HUES48 (cell line): ENCODE data around the gene TSPAN14.

Source experiments
- H3K27ac ChIP-seq: one replicate; pipeline ENCODE4 v1.7.0; 2013; ENCODE audit warnings: low read depth, low read length, inconsistent platforms
- H3K27me3 ChIP-seq: 2 replicates; pipeline ENCODE4 v1.6.1; 2013; ENCODE audit warnings: mild to moderate bottlenecking, low read length; ENCODE audit not compliant: control insufficient read depth, insufficient read depth
- H3K36me3 ChIP-seq: 2 replicates; pipeline ENCODE4 v1.6.1; 2013; ENCODE audit warnings: low read length; ENCODE audit not compliant: control insufficient read depth, insufficient read depth
- H3K4me1 ChIP-seq: 2 replicates; pipeline ENCODE4 v1.6.1; 2013; ENCODE audit warnings: mild to moderate bottlenecking, low read length; ENCODE audit not compliant: control insufficient read depth, insufficient read depth
- H3K4me3 ChIP-seq: 2 replicates; pipeline ENCODE4 v1.5.1; 2013; ENCODE audit warnings: mild to moderate bottlenecking, low read depth, low read length
- H3K9ac ChIP-seq: 2 replicates; pipeline ENCODE4 v1.6.1; 2013; ENCODE audit warnings: mild to moderate bottlenecking, low read depth, low read length, moderate library complexity
- H3K9me3 ChIP-seq: 2 replicates; pipeline ENCODE4 v1.6.1; 2013; ENCODE audit warnings: low read length; ENCODE audit not compliant: control insufficient read depth, insufficient read depth

TSPAN14 gene, protein sequence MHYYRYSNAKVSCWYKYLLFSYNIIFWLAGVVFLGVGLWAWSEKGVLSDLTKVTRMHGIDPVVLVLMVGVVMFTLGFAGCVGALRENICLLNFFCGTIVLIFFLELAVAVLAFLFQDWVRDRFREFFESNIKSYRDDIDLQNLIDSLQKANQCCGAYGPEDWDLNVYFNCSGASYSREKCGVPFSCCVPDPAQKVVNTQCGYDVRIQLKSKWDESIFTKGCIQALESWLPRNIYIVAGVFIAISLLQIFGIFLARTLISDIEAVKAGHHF

DNA sequence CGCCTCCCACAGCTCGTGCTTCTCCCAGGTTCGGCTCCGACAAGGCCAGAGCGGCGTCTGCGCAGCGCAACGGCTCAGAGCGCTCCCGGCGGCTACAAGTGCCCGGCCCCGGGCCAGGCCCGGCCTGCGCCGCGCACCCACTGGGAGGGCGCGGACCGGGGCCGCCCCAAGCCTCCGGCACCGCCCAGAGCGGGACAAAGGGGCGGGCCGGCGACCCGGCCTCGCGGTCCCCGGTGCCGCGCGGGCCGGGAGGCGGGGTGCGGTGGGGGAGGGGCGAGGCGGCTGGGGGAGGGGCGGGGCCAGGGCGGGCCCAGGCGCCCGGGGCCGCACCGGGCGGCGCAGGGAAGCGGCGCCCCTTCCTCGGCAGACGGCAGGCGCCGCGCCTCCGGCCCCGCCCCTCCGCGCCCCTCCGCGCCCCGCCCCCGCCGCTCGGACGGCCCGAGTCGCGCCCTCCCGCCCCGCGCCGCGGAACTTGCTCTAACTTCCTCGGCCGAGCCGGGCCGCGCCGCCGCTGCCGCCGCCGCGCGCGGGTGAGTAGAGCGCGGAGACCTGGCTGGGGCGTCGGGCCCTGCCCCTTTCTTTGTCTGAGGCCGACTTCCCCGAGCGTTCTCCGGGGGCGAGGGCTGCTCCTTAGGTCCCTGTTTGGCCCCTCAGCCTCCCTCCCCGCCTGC is at the start of gene TSPAN14:
Gene TSPAN14 (plus strand): TSS at position 469 of the 671 bp plus-strand sequence. CDS start 34,924 bp downstream, outside the sequence.
- H3K4me3 ChIP-seq, result peak within 1 kb of the TSS; percentile 82
- peaks cover 25% of the 10 kb centered on the region; the same call in 1 of the 2 replicates for H3K4me1 ChIP-seq
- no peaks in the 10 kb centered on the region for H3K9me3 ChIP-seq
- H3K36me3 ChIP-seq, result no peaks in the 10 kb centered on the region
- H3K9ac ChIP-seq, result peak within 1 kb of the TSS; percentile 83
- peaks cover 5% of the 10 kb centered on the region; the same call in 1 of the 2 replicates for H3K27me3 ChIP-seq
- peak within 1 kb of the TSS; percentile 88 for H3K27ac ChIP-seq

DNA sequence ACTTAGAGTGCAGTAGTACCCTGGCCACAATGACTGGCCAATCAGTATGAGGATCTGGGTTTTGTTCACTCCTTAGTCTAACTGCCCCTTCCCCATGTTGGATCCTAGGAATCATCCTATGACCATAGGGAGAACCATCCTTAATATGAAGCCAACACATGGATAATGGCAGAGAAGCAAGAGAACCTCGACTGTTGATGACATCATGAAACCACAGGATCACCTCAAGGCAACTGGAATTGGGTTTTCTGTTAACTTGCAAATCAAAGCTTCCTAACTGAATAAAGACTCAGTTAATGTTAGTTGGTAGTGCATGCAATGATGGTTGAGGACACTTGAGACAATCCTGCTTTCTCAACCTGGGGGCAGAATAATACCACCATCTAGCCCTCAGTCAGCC is 49.1 kb upstream of the TSPAN14 start:
- no peak overlapping the region for H3K4me3 ChIP-seq
- peaks cover 18% of the 10 kb centered on the region for H3K27me3 ChIP-seq
- no peak overlapping the region for H3K27ac ChIP-seq
- H3K4me1 ChIP-seq, result peaks cover 7% of the 10 kb centered on the region
- no peaks in the 10 kb centered on the region for H3K36me3 ChIP-seq
- H3K9me3 ChIP-seq, result no peaks in the 10 kb centered on the region
- no peak overlapping the region for H3K9ac ChIP-seq

DNA sequence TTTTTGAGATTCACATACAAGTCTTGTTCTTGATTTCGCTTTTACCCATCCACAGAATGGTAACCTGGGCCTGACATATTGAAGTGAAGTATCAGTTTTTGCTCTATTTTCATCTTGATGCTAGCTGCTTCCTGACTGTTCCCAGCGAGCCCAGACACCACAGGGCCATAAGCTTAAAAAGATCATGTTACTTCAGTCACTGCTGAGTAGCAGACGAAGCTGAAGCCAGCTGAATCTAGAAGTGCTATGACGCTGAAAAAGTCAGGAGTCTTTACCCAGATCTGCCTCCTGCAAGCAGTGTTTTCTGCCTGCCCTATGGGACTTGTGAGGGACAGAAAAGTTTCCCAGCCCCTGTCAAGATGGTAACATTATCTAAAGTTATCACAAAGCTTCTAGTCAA is 48.5 kb upstream of the TSPAN14 start:
- Histone ChIP-seq H3K36me3 (no peaks in the 10 kb centered on the region), H3K4me3 (no peak overlapping the region), H3K9me3 (no peaks in the 10 kb centered on the region), H3K4me1 (peaks cover 7% of the 10 kb centered on the region), H3K27ac (no peak overlapping the region), H3K27me3 (peaks cover 18% of the 10 kb centered on the region), H3K9ac (no peak overlapping the region)

DNA sequence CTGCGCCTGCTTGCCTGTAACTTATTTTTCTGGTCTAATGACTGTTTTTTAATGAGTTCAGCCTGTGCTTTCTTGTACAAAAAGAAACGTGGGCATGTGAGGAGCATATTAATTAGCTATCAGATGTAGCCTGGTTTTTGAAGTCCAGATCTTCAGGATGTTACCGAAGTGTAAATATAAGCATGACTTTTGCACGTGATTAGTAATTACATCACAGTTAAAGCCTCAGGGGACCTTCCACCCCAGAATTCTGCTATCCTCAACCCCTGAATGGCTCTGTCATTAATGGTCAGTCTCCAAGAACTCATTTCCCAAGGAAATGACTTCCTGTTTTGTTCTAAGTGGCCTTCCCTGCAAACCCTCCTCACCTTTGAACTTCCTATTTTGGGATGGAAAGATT is 47.9 kb upstream of the TSPAN14 start:
- H3K4me1 ChIP-seq, result peaks cover 7% of the 10 kb centered on the region
- H3K27ac ChIP-seq, result no peak overlapping the region
- no peaks in the 10 kb centered on the region for H3K36me3 ChIP-seq
- H3K9ac ChIP-seq, result no peak overlapping the region
- no peaks in the 10 kb centered on the region for H3K9me3 ChIP-seq
- no peak overlapping the region for H3K4me3 ChIP-seq
- peaks cover 18% of the 10 kb centered on the region for H3K27me3 ChIP-seq

DNA sequence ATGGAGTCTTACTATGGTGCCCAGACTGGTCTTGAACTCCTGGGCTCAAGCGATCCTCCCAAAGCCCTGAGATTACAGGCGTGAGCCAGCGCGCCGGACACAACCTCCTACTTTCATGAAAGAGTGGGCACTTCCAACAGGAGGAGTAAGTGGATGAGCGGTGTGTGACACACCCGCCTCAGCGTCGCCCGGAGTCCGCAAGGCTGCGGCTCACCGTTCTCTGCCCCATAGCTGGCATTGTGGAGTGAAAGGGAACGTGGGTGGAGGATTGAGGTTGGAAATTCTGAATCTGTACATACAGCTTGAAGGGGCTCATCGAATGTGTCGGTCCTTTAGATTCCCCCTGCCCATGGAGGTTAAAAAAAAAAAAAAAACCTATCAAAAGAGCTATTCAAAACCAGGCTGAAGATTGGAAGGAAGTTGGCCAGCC is 46.3 kb upstream of the TSPAN14 start:
- peaks cover 18% of the 10 kb centered on the region for H3K27me3 ChIP-seq
- no peaks in the 10 kb centered on the region for H3K9me3 ChIP-seq
- H3K36me3 ChIP-seq, result no peaks in the 10 kb centered on the region
- H3K9ac ChIP-seq, result peak overlapping the region; percentile 41
- peaks cover 11% of the 10 kb centered on the region for H3K4me1 ChIP-seq
- no peak overlapping the region for H3K27ac ChIP-seq
- peak overlapping the region; percentile 64 for H3K4me3 ChIP-seq

DNA sequence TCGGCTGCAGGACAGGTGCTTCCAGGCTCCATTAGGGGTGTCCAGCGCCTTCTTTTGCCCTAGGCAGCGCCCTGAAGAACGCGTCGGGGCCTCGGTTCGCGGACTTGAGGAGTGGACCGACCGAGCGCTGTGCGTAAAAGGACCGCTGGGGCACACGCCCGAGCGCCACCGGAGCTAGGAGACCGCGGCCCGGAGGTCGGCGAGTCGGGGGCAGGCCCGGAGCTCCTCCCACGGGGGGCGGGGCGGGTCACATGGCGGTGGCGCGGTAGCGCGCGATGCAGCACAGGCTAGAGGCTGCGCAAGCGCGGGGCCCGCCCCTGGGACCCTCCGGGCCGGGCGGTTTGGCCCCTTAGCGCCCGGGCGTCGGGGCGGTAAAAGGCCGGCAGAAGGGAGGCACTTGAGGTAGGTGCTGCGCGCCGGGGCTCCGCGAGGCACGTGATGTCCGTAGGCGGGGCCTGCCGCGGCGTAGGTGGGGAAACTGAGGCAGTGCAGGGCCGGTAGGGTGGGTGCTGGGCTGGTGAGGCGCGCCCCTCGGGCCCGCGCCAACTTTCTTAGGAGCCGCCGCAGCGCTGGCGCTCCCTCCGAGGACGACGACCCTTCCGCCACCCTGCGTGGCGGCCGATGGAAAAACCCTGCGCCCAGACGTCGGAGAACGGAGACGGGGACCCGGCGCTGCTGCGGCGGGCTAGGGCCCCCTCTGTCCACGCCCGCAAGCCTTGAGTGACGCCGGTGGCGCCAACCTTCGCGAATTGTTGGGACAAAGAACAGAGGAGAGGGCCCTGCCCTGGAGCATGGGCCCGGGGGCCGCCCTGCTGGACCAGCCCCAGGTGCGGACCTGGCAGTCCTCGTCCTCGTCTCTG is 45.6 kb upstream of the TSPAN14 start, which contains the start of gene PRXL2A:
Gene PRXL2A (plus strand): TSS at position 310 of the 860 bp plus-strand sequence. CDS start 11,917 bp downstream, outside the sequence.
- H3K4me1 ChIP-seq, result peaks cover 11% of the 10 kb centered on the region
- no peaks in the 10 kb centered on the region for H3K9me3 ChIP-seq
- peak within 1 kb of the TSS; percentile 55 for H3K9ac ChIP-seq
- no peak within 1 kb of the TSS for H3K27ac ChIP-seq
- H3K27me3 ChIP-seq, result peaks cover 18% of the 10 kb centered on the region
- no peaks in the 10 kb centered on the region for H3K36me3 ChIP-seq
- H3K4me3 ChIP-seq, result peak within 1 kb of the TSS; percentile 64

DNA sequence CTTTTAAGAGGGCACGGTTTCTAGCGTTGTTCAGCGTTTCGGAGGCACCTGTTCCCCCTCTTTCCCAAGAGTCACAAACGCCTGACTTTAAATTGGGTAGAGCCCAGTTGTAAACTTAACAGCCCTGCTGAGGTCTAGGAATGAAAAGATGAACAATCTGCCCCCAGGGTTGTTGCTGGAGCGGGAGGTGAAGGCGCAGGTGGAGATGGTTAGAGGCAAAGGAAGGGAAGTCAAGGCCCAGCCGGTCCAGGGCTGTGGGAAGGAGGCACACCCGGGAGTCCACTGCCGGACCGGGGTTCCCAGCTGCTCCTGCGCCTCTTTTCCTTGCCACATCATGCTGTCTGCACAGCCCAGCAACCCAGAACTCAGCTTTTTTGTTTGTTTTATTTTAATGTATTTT is 45.0 kb upstream of the TSPAN14 start:
- H3K4me1 ChIP-seq, result peaks cover 11% of the 10 kb centered on the region
- H3K27ac ChIP-seq, result no peak overlapping the region
- no peaks in the 10 kb centered on the region for H3K36me3 ChIP-seq
- peak overlapping the region; percentile 55 for H3K9ac ChIP-seq
- peak overlapping the region; percentile 64 for H3K4me3 ChIP-seq
- peaks cover 18% of the 10 kb centered on the region for H3K27me3 ChIP-seq
- no peaks in the 10 kb centered on the region for H3K9me3 ChIP-seq

DNA sequence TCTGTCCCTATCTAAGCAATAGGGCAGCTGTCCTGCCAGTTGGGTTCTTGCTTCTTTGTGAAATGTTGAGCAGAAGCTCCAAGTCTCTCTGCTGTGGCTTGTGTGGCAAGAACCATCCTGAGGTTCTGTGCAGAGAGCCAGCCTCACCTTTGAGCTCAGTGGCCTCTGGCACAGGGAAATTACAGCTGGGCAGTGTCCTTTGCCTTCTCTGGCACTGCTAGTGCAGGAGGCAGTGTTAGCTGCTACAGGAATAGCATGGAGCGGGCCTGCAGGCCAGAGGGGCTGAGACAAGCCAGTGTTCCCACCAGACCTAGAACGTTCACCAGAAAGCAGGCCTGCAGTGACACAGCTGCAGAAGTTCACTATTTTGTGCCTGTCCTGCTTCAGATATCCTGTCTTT is 44.0 kb upstream of the TSPAN14 start:
- Histone ChIP-seq H3K4me1 (peaks cover 15% of the 10 kb centered on the region), H3K36me3 (no peaks in the 10 kb centered on the region), H3K27ac (no peak overlapping the region), H3K9ac (no peak overlapping the region), H3K27me3 (peaks cover 18% of the 10 kb centered on the region), H3K9me3 (no peaks in the 10 kb centered on the region), H3K4me3 (no peak overlapping the region)

DNA sequence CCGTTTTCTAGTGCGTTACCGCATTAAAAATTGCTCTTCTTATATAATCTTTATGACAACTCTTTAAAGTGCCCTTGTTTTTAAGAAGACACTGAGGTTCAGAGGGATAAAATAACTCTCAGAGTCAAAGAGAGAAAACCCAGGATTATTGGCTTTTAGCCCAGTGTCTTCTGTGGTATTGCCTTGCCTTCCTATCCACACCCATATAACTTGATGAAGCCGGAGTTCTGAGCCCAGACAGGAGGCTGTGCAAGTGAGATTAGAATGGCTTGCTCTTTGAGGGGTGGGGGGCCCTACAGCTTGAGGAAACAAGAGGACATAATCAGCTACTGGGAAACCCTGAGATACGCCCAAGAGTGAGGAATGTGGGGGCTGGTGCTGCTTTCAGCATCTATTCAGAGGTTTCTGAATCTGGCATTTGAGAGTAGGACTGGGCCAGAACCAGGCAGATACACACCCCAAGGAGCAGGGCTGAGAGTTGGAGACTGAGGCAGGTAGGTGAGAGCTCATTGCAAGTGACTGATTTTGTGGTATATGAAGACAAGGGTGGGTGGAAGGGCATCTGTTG is 43.4 kb upstream of the TSPAN14 start:
- H3K27me3 ChIP-seq, result peaks cover 22% of the 10 kb centered on the region
- H3K9ac ChIP-seq, result no peak overlapping the region
- H3K9me3 ChIP-seq, result no peaks in the 10 kb centered on the region
- no peaks in the 10 kb centered on the region for H3K36me3 ChIP-seq
- no peak overlapping the region for H3K4me3 ChIP-seq
- no peak overlapping the region for H3K27ac ChIP-seq
- H3K4me1 ChIP-seq, result peaks cover 15% of the 10 kb centered on the region

DNA sequence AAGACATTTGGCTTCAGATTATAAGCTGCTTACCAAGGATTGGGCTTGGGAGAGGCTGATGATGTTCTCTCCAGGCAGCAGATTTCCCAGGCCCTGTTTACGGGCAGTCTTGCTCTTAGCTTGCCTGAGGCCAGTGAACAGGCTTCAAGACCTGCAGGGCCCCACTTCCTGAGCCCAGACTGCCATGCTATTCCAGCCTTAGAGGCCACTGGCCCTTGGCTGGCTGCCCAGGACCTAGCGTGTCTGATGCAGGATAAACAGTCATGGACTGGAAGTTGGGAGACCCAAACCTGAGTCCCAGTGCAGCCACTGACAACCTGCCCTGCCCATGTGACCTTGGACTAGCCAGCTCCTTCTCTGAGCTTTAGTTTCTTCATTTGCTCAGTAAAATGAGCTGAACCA is 42.8 kb upstream of the TSPAN14 start:
- Histone ChIP-seq H3K9me3 (no peaks in the 10 kb centered on the region), H3K4me3 (no peak overlapping the region), H3K4me1 (peaks cover 18% of the 10 kb centered on the region), H3K27ac (no peak overlapping the region), H3K36me3 (no peaks in the 10 kb centered on the region), H3K27me3 (peaks cover 28% of the 10 kb centered on the region), H3K9ac (no peak overlapping the region)
